T-helper 17 cell (primary cell): ENCODE results near the gene MPEG1. TPM values are rescaled to one million over a fixed set of nuclear protein-coding genes. Genes with fewer than 3 reads are reported as not detected.

Source experiments
- ATAC-seq: fragments of 150-1000 bp; cut with Tn5 transposase; 2 replicates; pipeline ENCODE4 v1.10.0; 2021; ENCODE audit warnings: mild to moderate bottlenecking, moderate library complexity
- DNase-seq, 3 donors: peaks; one replicate each; pipeline versions ENCODE4 v3.0.0 to v3.0.0-alpha.2; 2020 to 2021
- H3K9me3 ChIP-seq: one replicate; pipeline ENCODE4 v1.7.0; 2013; ENCODE audit warnings: low read length, mild to moderate bottlenecking; ENCODE audit not compliant: control insufficient read depth, poor library complexity, severe bottlenecking
- H3K27ac Mint-ChIP-seq: one replicate; pipeline ENCODE4 v1.8.0; 2022; ENCODE audit warnings: mild to moderate bottlenecking, moderate library complexity, mixed read lengths
- H3K27me3 Mint-ChIP-seq: one replicate; pipeline ENCODE4 v1.8.0; 2022; ENCODE audit warnings: mixed read lengths
- H3K36me3 Mint-ChIP-seq: one replicate; pipeline ENCODE4 v1.8.0; 2022; ENCODE audit warnings: low read depth, mixed read lengths
- H3K4me1 Mint-ChIP-seq: one replicate; pipeline ENCODE4 v1.8.0; 2022; ENCODE audit warnings: mild to moderate bottlenecking, mixed read lengths
- H3K4me3 Mint-ChIP-seq: one replicate; pipeline ENCODE4 v1.8.0; 2022; ENCODE audit warnings: mild to moderate bottlenecking, moderate library complexity, mixed read lengths
- total RNA-seq, 4 donors: library from RNA in 2 of 4; stranded (reverse) in 2 of 4; gene quantifications; one replicate each; pipeline ENCODE4 v1.2.3 and lab custom pipeline; 2022 to 2026

Gene MPEG1
- total RNA-seq, 2 donors from 2014 or later, result 5.4 to 12.0 TPM

GRCh38 chr11:59208956-59209355 lies 3.8 kb downstream of the MPEG1 start:
- no peak for DNase-seq
- no peaks in the 10 kb centered on the region for H3K9me3 ChIP-seq
- Mint-ChIP-seq H3K4me1 (peaks cover 23% of the 10 kb centered on the region), H3K27me3 (no peaks in the 10 kb centered on the region), H3K4me3 (no peak overlapping the region), H3K36me3 (no peaks in the 10 kb centered on the region), H3K27ac (peak overlapping the region; percentile 45)
- no peak for ATAC-seq

GRCh38 chr11:59207988-59208451 lies 4.7 kb downstream of the MPEG1 start:
- no peaks in the 10 kb centered on the region for H3K9me3 ChIP-seq
- Mint-ChIP-seq H3K4me3 (peak overlapping the region; percentile 82), H3K36me3 (no peaks in the 10 kb centered on the region), H3K27ac (peak overlapping the region; percentile 87), H3K27me3 (no peaks in the 10 kb centered on the region), H3K4me1 (peaks cover 22% of the 10 kb centered on the region)
- ATAC-seq (peak; percentile 85), DNase-seq (peak in 2 of 3 donors; percentile 10 to 17)

DNA sequence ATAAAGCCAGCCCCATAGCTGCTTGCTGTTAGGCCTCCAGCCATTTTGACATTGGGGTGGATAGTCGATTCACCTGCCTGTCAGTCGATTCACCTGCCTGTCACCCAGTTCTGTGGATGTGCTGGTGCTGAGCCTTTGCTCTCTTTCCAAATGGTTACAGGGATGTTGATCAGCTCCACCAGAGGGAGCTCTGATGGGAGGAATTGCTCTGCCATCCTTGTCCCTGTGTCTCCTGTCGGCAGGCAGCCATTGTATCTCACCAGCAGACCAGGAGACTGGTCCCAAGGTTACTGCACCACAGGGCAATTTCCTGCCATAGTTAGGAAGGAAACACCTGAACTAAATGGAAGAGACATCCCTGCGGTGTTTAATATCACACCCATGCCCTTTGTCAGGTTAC lies 6.1 kb downstream of the MPEG1 start:
- no peaks in the 10 kb centered on the region for H3K27me3 Mint-ChIP-seq
- H3K4me3 Mint-ChIP-seq, result peak overlapping the region; percentile 28

GRCh38 chr11:59205648-59206047 lies 7.1 kb downstream of the MPEG1 start:
- Mint-ChIP-seq H3K27ac (no peak overlapping the region), H3K4me3 (no peak overlapping the region), H3K36me3 (peaks cover 2% of the 10 kb centered on the region), H3K27me3 (no peaks in the 10 kb centered on the region), H3K4me1 (peaks cover 24% of the 10 kb centered on the region)
- DNase-seq, result no peak
- H3K9me3 ChIP-seq, result no peaks in the 10 kb centered on the region
- no peak for ATAC-seq

More for the DNA sequence above, 6.1 kb downstream of the MPEG1 start:
- no peak for DNase-seq
- H3K9me3 ChIP-seq, result no peaks in the 10 kb centered on the region
- no peak for ATAC-seq
- Mint-ChIP-seq H3K4me1 (peaks cover 24% of the 10 kb centered on the region), H3K36me3 (peaks cover 2% of the 10 kb centered on the region), H3K27ac (peak overlapping the region; percentile 87)

DNA sequence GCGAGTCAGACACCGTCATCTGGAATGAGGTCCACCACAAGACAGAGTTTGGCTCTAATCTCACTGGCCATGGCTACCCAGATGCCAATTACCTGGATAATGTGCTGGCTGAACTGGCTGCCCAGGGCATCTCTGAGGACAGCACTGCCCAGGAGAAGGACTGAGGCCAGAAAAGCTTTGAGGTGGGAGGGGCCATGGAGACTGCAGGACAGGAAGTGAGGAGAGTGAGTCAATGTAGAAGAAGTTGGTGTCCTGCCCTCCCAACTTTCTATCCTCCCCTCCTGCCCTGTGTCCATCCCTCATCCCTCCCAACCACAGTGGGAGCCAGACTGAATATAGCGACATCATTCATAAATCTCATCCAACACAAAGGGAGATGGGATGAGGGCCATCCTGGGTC lies 8.0 kb downstream of the MPEG1 start:
- no peak overlapping the region for H3K4me3 Mint-ChIP-seq
- H3K36me3 Mint-ChIP-seq, result peaks cover 2% of the 10 kb centered on the region
- no peak overlapping the region for H3K27ac Mint-ChIP-seq
- H3K27me3 Mint-ChIP-seq, result no peaks in the 10 kb centered on the region
- ATAC-seq (no peak), DNase-seq (no peak)
- H3K9me3 ChIP-seq, result no peaks in the 10 kb centered on the region
- peaks cover 29% of the 10 kb centered on the region for H3K4me1 Mint-ChIP-seq

GRCh38 chr11:59201353-59201752 lies 11.4 kb downstream of the MPEG1 start:
- Mint-ChIP-seq H3K27me3 (no peaks in the 10 kb centered on the region), H3K27ac (peak overlapping the region; percentile 67), H3K36me3 (peaks cover 2% of the 10 kb centered on the region)

DNA sequence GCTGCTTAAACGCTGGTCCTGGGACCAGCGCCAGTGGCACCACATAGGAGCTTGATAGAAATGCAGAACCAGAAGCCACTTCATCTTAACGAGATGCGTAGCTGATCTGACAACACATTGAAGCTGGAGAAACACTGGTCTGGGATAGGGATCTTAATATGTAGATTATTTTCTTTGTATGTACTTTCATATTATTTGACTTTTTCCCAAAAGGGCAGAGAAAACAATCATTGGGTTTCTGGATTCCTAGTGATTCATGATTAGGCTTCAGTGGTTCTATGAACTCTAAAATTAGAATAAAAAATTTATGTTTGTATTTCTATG lies 12.3 kb downstream of the MPEG1 start:
- no peak for DNase-seq
- ATAC-seq, result peak; percentile 49
- Mint-ChIP-seq H3K27ac (peak overlapping the region; percentile 67), H3K4me3 (no peak overlapping the region), H3K4me1 (peaks cover 13% of the 10 kb centered on the region), H3K36me3 (peaks cover 3% of the 10 kb centered on the region), H3K27me3 (no peaks in the 10 kb centered on the region)
- H3K9me3 ChIP-seq, result no peaks in the 10 kb centered on the region

More at GRCh38 chr11:59201353-59201752, 11.4 kb downstream of the MPEG1 start:
- ATAC-seq, result no peak
- H3K9me3 ChIP-seq, result no peaks in the 10 kb centered on the region
- no peak overlapping the region for H3K4me3 Mint-ChIP-seq
- no peak for DNase-seq
- H3K4me1 Mint-ChIP-seq, result peaks cover 11% of the 10 kb centered on the region

- H3K4me3 Mint-ChIP-seq, result no peak overlapping the region
- DNase-seq (no peak), ATAC-seq (peak; percentile 87)
- H3K36me3 Mint-ChIP-seq, result peaks cover 4% of the 10 kb centered on the region
- H3K4me1 Mint-ChIP-seq, result peaks cover 13% of the 10 kb centered on the region
- H3K27me3 Mint-ChIP-seq, result no peaks in the 10 kb centered on the region
- H3K9me3 ChIP-seq, result no peaks in the 10 kb centered on the region
- peak overlapping the region; percentile 67 for H3K27ac Mint-ChIP-seq
Observed at GRCh38 chr11:59199546-59200422, 12.9 kb downstream of the MPEG1 start.

- Mint-ChIP-seq H3K27ac (no peak overlapping the region), H3K36me3 (peaks cover 4% of the 10 kb centered on the region), H3K4me3 (no peak overlapping the region), H3K4me1 (peaks cover 13% of the 10 kb centered on the region), H3K27me3 (no peaks in the 10 kb centered on the region)
- ATAC-seq, result no peak
- H3K9me3 ChIP-seq, result no peaks in the 10 kb centered on the region
- DNase-seq, result no peak
Observed at GRCh38 chr11:59198726-59199125, 14.0 kb downstream of the MPEG1 start.

DNA sequence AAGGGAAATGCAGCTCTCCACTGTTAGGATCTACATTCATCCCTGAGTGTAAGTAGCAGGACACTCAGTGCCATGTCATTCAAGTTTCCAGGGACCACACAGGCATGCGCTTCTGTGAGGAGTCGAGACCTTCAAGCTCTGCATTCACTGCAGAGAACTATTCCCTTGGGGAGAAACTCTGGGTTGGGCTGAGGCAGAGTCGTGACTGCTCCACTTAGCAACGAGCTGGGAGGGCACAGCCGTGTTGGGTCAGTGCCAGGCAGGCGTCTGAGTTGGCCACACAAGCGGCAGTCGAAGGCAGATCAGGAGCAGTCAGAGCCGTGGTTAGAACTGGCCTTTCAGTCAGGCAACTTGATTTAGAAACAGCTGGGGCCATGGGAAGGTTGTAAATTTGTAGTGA lies 14.7 kb downstream of the MPEG1 start:
- Mint-ChIP-seq H3K4me1 (peaks cover 13% of the 10 kb centered on the region), H3K4me3 (no peak overlapping the region), H3K36me3 (peaks cover 4% of the 10 kb centered on the region), H3K27ac (peak overlapping the region; percentile 49), H3K27me3 (no peaks in the 10 kb centered on the region)
- ATAC-seq, result no peak
- H3K9me3 ChIP-seq, result no peaks in the 10 kb centered on the region
- no peak for DNase-seq

- no peak for ATAC-seq
- H3K4me3 Mint-ChIP-seq, result no peak overlapping the region
Observed at GRCh38 chr11:59196777-59197176, 15.9 kb downstream of the MPEG1 start.

GRCh38 chr11:59195586-59195985 lies 17.1 kb downstream of the MPEG1 start:
- Mint-ChIP-seq H3K36me3 (peaks cover 3% of the 10 kb centered on the region), H3K27ac (no peak overlapping the region), H3K4me3 (no peak overlapping the region), H3K4me1 (peaks cover 11% of the 10 kb centered on the region), H3K27me3 (no peaks in the 10 kb centered on the region)
- no peak for DNase-seq
- no peaks in the 10 kb centered on the region for H3K9me3 ChIP-seq
- no peak for ATAC-seq

More at GRCh38 chr11:59196777-59197176, 15.9 kb downstream of the MPEG1 start:
- DNase-seq, result no peak
- no peaks in the 10 kb centered on the region for H3K9me3 ChIP-seq
- H3K36me3 Mint-ChIP-seq, result peaks cover 4% of the 10 kb centered on the region
- no peak overlapping the region for H3K27ac Mint-ChIP-seq
- H3K27me3 Mint-ChIP-seq, result no peaks in the 10 kb centered on the region
- peaks cover 12% of the 10 kb centered on the region for H3K4me1 Mint-ChIP-seq

- no peak for ATAC-seq
- peaks cover 5% of the 10 kb centered on the region for H3K36me3 Mint-ChIP-seq
- H3K4me1 Mint-ChIP-seq, result peaks cover 3% of the 10 kb centered on the region
- DNase-seq, result no peak
- no peaks in the 10 kb centered on the region for H3K27me3 Mint-ChIP-seq
- H3K4me3 Mint-ChIP-seq, result no peak overlapping the region
- no peaks in the 10 kb centered on the region for H3K9me3 ChIP-seq
- no peak overlapping the region for H3K27ac Mint-ChIP-seq
Observed at GRCh38 chr11:59193587-59194130, 19.1 kb downstream of the MPEG1 start.
